ENCODE results near the gene FBXL3.

The FBXL3 gene

DNA sequence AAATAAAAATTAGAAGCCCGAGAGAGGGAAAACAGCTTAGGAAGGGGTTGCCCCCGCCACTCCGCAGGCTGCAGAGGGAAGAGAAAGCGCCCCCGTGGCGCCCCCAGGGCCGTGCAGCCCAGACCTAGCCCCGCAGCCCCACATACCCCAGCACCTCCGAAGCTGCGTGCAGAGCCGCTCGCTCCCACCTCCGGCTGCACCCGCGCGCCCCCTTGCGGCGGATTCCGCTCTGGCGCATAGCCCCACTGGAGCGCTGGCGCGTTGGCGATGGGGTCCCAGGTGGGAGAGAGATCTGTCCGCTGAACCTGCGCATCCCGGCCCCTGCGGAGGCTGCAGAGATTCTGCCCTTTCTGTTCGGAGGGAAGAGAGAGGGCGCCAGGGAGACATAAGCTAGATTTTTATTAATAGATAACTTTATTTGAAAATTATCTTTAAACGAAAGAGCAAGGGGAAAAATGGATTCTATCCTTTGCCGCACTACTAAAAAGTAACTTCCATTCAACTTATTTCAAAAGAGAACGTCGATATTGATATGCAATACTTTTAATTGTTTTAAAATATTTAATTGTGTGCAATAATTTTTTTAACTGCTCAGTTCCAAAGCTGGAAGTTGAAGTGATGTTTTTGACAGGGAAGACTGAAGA is 46.8 kb downstream of the FBXL3 start:
- DNase-seq (ENCODE audit: low spot score), result peak; percentile 94
- in situ Hi-C loops (cut with MboI; ENCODE audit: low sequenced_read_pairs, unreplicated experiment), result no loop called here

GRCh38 chr13:76976929-76977328 is 50.0 kb downstream of the FBXL3 start:
- TF ChIP-seq, protein P1, sequence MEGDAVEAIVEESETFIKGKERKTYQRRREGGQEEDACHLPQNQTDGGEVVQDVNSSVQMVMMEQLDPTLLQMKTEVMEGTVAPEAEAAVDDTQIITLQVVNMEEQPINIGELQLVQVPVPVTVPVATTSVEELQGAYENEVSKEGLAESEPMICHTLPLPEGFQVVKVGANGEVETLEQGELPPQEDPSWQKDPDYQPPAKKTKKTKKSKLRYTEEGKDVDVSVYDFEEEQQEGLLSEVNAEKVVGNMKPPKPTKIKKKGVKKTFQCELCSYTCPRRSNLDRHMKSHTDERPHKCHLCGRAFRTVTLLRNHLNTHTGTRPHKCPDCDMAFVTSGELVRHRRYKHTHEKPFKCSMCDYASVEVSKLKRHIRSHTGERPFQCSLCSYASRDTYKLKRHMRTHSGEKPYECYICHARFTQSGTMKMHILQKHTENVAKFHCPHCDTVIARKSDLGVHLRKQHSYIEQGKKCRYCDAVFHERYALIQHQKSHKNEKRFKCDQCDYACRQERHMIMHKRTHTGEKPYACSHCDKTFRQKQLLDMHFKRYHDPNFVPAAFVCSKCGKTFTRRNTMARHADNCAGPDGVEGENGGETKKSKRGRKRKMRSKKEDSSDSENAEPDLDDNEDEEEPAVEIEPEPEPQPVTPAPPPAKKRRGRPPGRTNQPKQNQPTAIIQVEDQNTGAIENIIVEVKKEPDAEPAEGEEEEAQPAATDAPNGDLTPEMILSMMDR (IDR thresholded peaks at IDR 0.05; ENCODE audit: borderline replicate concordance, control extremely low read depth, extremely low read depth, insufficient read depth, missing control alignments), result no peak
- in situ Hi-C loops (cut with MboI; ENCODE audit: low sequenced_read_pairs, unreplicated experiment), result no loop called here
- DNase-seq (ENCODE audit: low spot score), result no peak

More for the DNA sequence above, 46.8 kb downstream of the FBXL3 start:
- TF ChIP-seq, protein P1 (IDR thresholded peaks at IDR 0.05; ENCODE audit: borderline replicate concordance, control extremely low read depth, extremely low read depth, insufficient read depth, missing control alignments), result peak; percentile 100

GRCh38 chr13:76976490-76976889 is 50.5 kb downstream of the FBXL3 start:
- TF ChIP-seq, protein P1 (IDR thresholded peaks at IDR 0.05; ENCODE audit: borderline replicate concordance, control extremely low read depth, extremely low read depth, insufficient read depth, missing control alignments), result no peak
- in situ Hi-C loops (cut with MboI; ENCODE audit: low sequenced_read_pairs, unreplicated experiment), result no loop called here
- no peak for DNase-seq (ENCODE audit: low spot score)

DNA sequence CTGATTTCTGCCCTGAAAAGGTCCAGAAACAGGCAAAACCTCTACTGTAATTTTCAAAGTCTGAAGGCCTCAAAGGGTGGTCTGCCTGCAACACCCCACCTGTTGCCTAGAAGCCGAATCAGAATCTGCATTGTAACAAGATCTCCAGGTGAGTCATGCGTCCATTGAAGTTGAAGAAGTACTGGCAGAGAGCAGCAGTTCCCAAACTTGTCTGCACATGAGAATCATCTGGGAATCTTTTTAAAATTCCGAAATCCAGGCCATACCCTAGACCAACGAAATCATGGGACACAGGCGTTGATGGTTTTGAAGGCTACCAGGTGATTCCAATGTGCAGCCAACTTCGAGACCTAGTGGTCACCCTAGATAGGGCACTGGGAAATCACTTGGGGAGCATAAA is 51.1 kb downstream of the FBXL3 start:
- in situ Hi-C loops (cut with MboI; ENCODE audit: low sequenced_read_pairs, unreplicated experiment), result no loop called here
- DNase-seq (ENCODE audit: low spot score), result no peak
- TF ChIP-seq, protein P1 (IDR thresholded peaks at IDR 0.05; ENCODE audit: borderline replicate concordance, control extremely low read depth, extremely low read depth, insufficient read depth, missing control alignments), result no peak

GRCh38 chr13:76974618-76974975 is 52.4 kb downstream of the FBXL3 start:
- DNase-seq (ENCODE audit: low spot score), result no peak
- in situ Hi-C loops (cut with MboI; ENCODE audit: low sequenced_read_pairs, unreplicated experiment), result no loop called here
- TF ChIP-seq, protein P1 (IDR thresholded peaks at IDR 0.05; ENCODE audit: borderline replicate concordance, control extremely low read depth, extremely low read depth, insufficient read depth, missing control alignments), result no peak

DNA sequence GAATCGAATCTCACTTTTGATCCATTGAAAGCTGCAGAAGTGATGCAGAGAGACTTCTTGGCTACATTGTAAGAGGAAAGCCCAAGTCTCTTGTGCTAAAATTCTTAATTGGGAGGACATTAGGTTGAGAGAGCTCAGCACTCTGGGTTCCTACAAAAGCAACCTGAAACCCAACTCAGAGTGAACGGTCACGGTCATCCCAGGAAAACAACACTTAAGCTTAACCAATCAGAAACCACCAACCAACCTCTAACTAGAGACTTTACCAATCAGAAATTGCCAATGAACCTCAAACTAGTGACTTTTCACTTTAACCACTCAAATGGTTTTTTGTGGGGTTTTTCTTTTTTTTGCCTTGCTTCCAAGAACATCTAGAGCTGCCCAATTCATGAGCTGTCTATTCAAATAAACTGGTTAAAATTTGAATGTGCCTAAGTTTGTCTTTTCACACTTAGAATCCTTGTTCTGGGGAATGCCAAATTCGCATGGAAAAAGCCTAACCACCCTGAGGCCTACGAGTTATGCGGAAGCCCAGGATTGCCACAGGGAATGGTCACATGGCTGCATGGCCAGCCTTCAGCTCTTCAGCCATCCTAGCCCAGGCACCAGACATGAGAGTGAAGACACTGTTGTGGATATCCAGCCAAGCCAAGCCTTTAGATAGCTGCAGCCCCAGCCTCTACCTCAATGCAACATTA is 52.9 kb downstream of the FBXL3 start:
- DNase-seq (ENCODE audit: low spot score), result no peak
- in situ Hi-C loops (cut with MboI; ENCODE audit: low sequenced_read_pairs, unreplicated experiment), result no loop called here
- TF ChIP-seq, protein P1 (IDR thresholded peaks at IDR 0.05; ENCODE audit: borderline replicate concordance, control extremely low read depth, extremely low read depth, insufficient read depth, missing control alignments), result no peak

All from GM13976 (cell line).